H1 (cell line): ENCODE data around the gene ADAMTS14. TPM values are rescaled to one million over a fixed set of nuclear protein-coding genes. Genes with fewer than 3 reads are reported as not detected.

Source experiments
- CTCF ChIA-PET: fragments of 300-600 bp; sonication (Branson Sonifier 250); formaldehyde crosslinking; loops from one replicate; lab custom pipeline; 2021; ENCODE audit not compliant: partially characterized antibody; lab: Charles Lee
- POLR2A ChIA-PET: fragments of 300-600 bp; sonication (Branson Sonifier 250); formaldehyde crosslinking; loops from one replicate; lab custom pipeline; 2021; ENCODE audit warnings: inconsistent platforms; ENCODE audit not compliant: partially characterized antibody; lab: Charles Lee
- DNase-seq, 2 experiments: peaks; one replicate each; pipeline versions ENCODE4 v3.0.0 to v3.0.0-alpha.2; 2010 to 2022; ENCODE audit warnings: low spot score in 2 of 2, low read depth in 1 of 2, mixed read lengths in 1 of 2
- FAIRE-seq: peaks from 2 replicates; lab custom pipeline; 2011; peaks lifted over from hg19 to GRCh38; lab: Jason Lieb, UNC
- H2AFZ ChIP-seq: 2 replicates; pipeline ENCODE4 v1.8.1; 2012; ENCODE audit warnings: low read length, inconsistent platforms
- H2AK5ac ChIP-seq: 2 replicates; pipeline ENCODE4 v1.6.1; 2013; ENCODE audit warnings: low read depth, low read length
- H2BK120ac ChIP-seq: replicated peaks from 2 replicates; pipeline ENCODE3; 2013; ENCODE audit warnings: low read depth, low read length, inconsistent platforms
- H2BK12ac ChIP-seq: 2 replicates; pipeline ENCODE4 v1.6.1; 2013; ENCODE audit warnings: low read depth, low read length
- H2BK15ac ChIP-seq: 2 replicates; pipeline ENCODE4 v1.6.1; 2013; ENCODE audit warnings: low read length
- H2BK20ac ChIP-seq: 2 replicates; pipeline ENCODE4 v1.6.1; 2013; ENCODE audit warnings: low read length
- H2BK5ac ChIP-seq: 2 replicates; pipeline ENCODE4 v1.6.1; 2013; ENCODE audit warnings: low read depth, low read length
- H3K14ac ChIP-seq: 2 replicates; pipeline ENCODE4 v1.6.1; 2013; ENCODE audit warnings: inconsistent platforms; ENCODE audit not compliant: insufficient read length
- H3K18ac ChIP-seq: 2 replicates; pipeline ENCODE4 v1.6.1; 2013; ENCODE audit warnings: low read length; ENCODE audit errors: extremely low read depth
- H3K23ac ChIP-seq: 2 replicates; pipeline ENCODE4 v1.6.1; 2013; ENCODE audit warnings: inconsistent platforms; ENCODE audit not compliant: insufficient read length
- H3K23me2 ChIP-seq: 2 replicates; pipeline ENCODE4 v1.6.1; 2013; ENCODE audit warnings: low read depth, low read length
- H3K27ac ChIP-seq: 2 replicates; pipeline ENCODE4 v1.6.1; 2011; ENCODE audit warnings: low read depth, low read length, inconsistent platforms
- H3K27me3 ChIP-seq, 4 experiments: replicated peaks in 1 of 4; 1 replicate in 1 of 4; 2 replicates in 3 of 4; pipeline versions ENCODE4 v1.6.1 to v1.8.1; 2011 to 2013; ENCODE audit warnings: low read length in 3 of 4, mild to moderate bottlenecking in 3 of 4, inconsistent platforms in 2 of 4, mixed read lengths in 2 of 4, moderate library complexity in 1 of 4; ENCODE audit not compliant: control insufficient read depth in 3 of 4, insufficient read depth in 3 of 4; ENCODE audit errors: extremely low read depth in 1 of 4
- H3K36me3 ChIP-seq, 4 experiments: 2 replicates each; pipeline versions ENCODE4 v1.6.1 to v1.8.1; 2011 to 2013; ENCODE audit warnings: mild to moderate bottlenecking in 4 of 4, low read length in 3 of 4, moderate library complexity in 2 of 4, control low read depth in 1 of 4, inconsistent platforms in 1 of 4; ENCODE audit not compliant: insufficient read depth in 4 of 4, control insufficient read depth in 2 of 4
- H3K4ac ChIP-seq: replicated peaks from 2 replicates; pipeline ENCODE3; 2013; ENCODE audit warnings: low read length, low read depth, mixed read lengths, inconsistent platforms; ENCODE audit not compliant: insufficient read length
- H3K4me1 ChIP-seq, 4 experiments: replicated peaks in 1 of 4; 1 replicate in 1 of 4; 2 replicates in 3 of 4; pipeline versions ENCODE4 v1.6.1 to v1.8.1; 2011 to 2013; ENCODE audit warnings: low read length in 3 of 4, inconsistent platforms in 2 of 4, mixed read lengths in 1 of 4; ENCODE audit not compliant: insufficient read depth in 4 of 4, control insufficient read depth in 3 of 4
- H3K4me2 ChIP-seq, 2 experiments: 2 replicates each; pipeline versions ENCODE4 v1.6.1 to v1.8.1; 2011 to 2013; ENCODE audit warnings: low read depth in 2 of 2, low read length in 2 of 2, control low read depth in 1 of 2, inconsistent platforms in 1 of 2, mild to moderate bottlenecking in 1 of 2; ENCODE audit not compliant: insufficient read depth in 1 of 2
- H3K4me3 ChIP-seq, 4 experiments: fragments of 200-600, 300-600 bp in 1 of 4; sonication (generic), shearing (Covaris generic), sonication (Bioruptor Twin) in 1 of 4; 2 replicates each; pipeline versions ENCODE4 v1.5.1 to v1.8.1; 2011 to 2016; ENCODE audit warnings: low read length in 4 of 4, low read depth in 3 of 4, control low read depth in 2 of 4, inconsistent platforms in 2 of 4, mild to moderate bottlenecking in 2 of 4, mixed read lengths in 1 of 4, moderate library complexity in 1 of 4; ENCODE audit not compliant: insufficient read depth in 2 of 4; ENCODE audit errors: extremely low read depth in 1 of 4
- H3K56ac ChIP-seq: replicated peaks from 2 replicates; pipeline ENCODE3; 2013; ENCODE audit warnings: low read depth, mild to moderate bottlenecking, mixed read lengths, low read length, inconsistent platforms; ENCODE audit not compliant: insufficient read length
- H3K79me1 ChIP-seq: 2 replicates; pipeline ENCODE4 v1.6.1; 2013; ENCODE audit warnings: low read depth, low read length, control low read depth
- H3K79me2 ChIP-seq, 2 experiments: 2 replicates each; pipeline versions ENCODE4 v1.6.1 to v1.8.1; 2012 to 2013; ENCODE audit warnings: low read length in 2 of 2, mild to moderate bottlenecking in 2 of 2, inconsistent platforms in 1 of 2; ENCODE audit not compliant: insufficient read depth in 2 of 2, control insufficient read depth in 1 of 2
- H3K9ac ChIP-seq, 4 experiments: replicated peaks in 1 of 4; 1 replicate in 1 of 4; 2 replicates in 3 of 4; pipeline versions ENCODE4 v1.6.1 to v1.8.1; 2011 to 2013; ENCODE audit warnings: low read depth in 3 of 4, low read length in 3 of 4, control low read depth in 2 of 4, mild to moderate bottlenecking in 2 of 4, moderate library complexity in 2 of 4, inconsistent platforms in 1 of 4; ENCODE audit errors: extremely low read depth in 1 of 4
- H3K9me3 ChIP-seq, 2 experiments: 2 replicates each; pipeline versions ENCODE4 v1.6.1 to v1.8.1; 2012 to 2013; ENCODE audit warnings: mild to moderate bottlenecking in 2 of 2, moderate library complexity in 2 of 2, control low read depth in 1 of 2, inconsistent platforms in 1 of 2, low read depth in 1 of 2, low read length in 1 of 2, mixed read lengths in 1 of 2; ENCODE audit not compliant: insufficient read depth in 2 of 2
- H4K20me1 ChIP-seq, 2 experiments: replicated peaks in 1 of 2; 2 replicates each; pipeline versions ENCODE3 to v1.8.1; 2011 to 2013; ENCODE audit warnings: inconsistent platforms in 2 of 2, low read length in 2 of 2, mild to moderate bottlenecking in 1 of 2; ENCODE audit not compliant: insufficient read depth in 2 of 2, control insufficient read depth in 1 of 2
- H4K5ac ChIP-seq: 2 replicates; pipeline ENCODE4 v1.6.1; 2013; ENCODE audit warnings: low read length, low read depth, mixed read lengths, inconsistent platforms; ENCODE audit not compliant: insufficient read length
- H4K8ac ChIP-seq: 2 replicates; pipeline ENCODE4 v1.8.0; 2013; ENCODE audit warnings: mild to moderate bottlenecking, moderate library complexity, low read length, inconsistent platforms; ENCODE audit not compliant: insufficient read depth; ENCODE audit errors: extremely low read depth
- H4K91ac ChIP-seq: replicated peaks from 2 replicates; pipeline ENCODE3; 2013; ENCODE audit warnings: low read length, mixed read lengths, inconsistent platforms; ENCODE audit not compliant: insufficient read length
- BCL11A ChIP-seq, 2 experiments: IDR thresholded peaks; one replicate each; pipeline ENCODE4 v1.6.1; 2011; ENCODE audit warnings: low read depth in 2 of 2, low read length in 2 of 2, mild to moderate bottlenecking in 2 of 2
- CEBPB ChIP-seq: IDR thresholded peaks from 2 replicates; pipeline ENCODE4 v1.6.1; 2012; ENCODE audit warnings: low read depth, low read length
- CREB1 ChIP-seq: IDR thresholded peaks from 2 replicates; pipeline ENCODE4 v1.6.1; 2012; ENCODE audit warnings: inconsistent platforms
- EP300 ChIP-seq, 2 experiments: IDR thresholded peaks; 1 replicate in 1 of 2; 2 replicates in 1 of 2; pipeline ENCODE4 v1.6.1; 2011 to 2012; ENCODE audit warnings: low read depth in 2 of 2, low read length in 2 of 2, mild to moderate bottlenecking in 2 of 2, borderline replicate concordance in 1 of 2, inconsistent platforms in 1 of 2, moderate library complexity in 1 of 2
- JUND ChIP-seq: IDR thresholded peaks from 2 replicates; pipeline ENCODE4 v1.6.1; 2011; ENCODE audit warnings: mild to moderate bottlenecking, improper control_type of control experiment, low read length
- MAFK ChIP-seq: IDR thresholded peaks from 2 replicates; pipeline ENCODE4 v1.6.1; 2012; ENCODE audit warnings: low read depth, mild to moderate bottlenecking, improper control_type of control experiment, low read length
- MAX ChIP-seq: IDR thresholded peaks from 2 replicates; pipeline ENCODE4 v1.6.1; 2012; ENCODE audit warnings: inconsistent platforms
- NANOG ChIP-seq: IDR thresholded peaks from 2 replicates; pipeline ENCODE4 v1.6.1; 2011; ENCODE audit warnings: low read length, low read depth, mild to moderate bottlenecking, inconsistent platforms; ENCODE audit not compliant: insufficient read depth, poor library complexity, severe bottlenecking
- POLR2A ChIP-seq, 2 experiments: IDR thresholded peaks; 1 replicate in 1 of 2; 2 replicates in 1 of 2; pipeline ENCODE4 v1.6.1; 2011; ENCODE audit warnings: low read depth in 2 of 2, low read length in 2 of 2, mild to moderate bottlenecking in 2 of 2; ENCODE audit errors: control extremely low read depth in 1 of 2
- RAD21 ChIP-seq, 2 experiments: IDR thresholded peaks in 1 of 2; conservative IDR thresholded peaks in 1 of 2; 2 replicates each; pipeline ENCODE4 v1.6.1; 2011; ENCODE audit warnings: low read depth in 2 of 2, low read length in 2 of 2, improper control_type of control experiment in 1 of 2, inconsistent platforms in 1 of 2, mild to moderate bottlenecking in 1 of 2, moderate library complexity in 1 of 2
- RFX5 ChIP-seq: IDR thresholded peaks from 2 replicates; pipeline ENCODE4 v1.6.1; 2011; ENCODE audit warnings: low read depth, low read length, improper control_type of control experiment, borderline replicate concordance
- RNF2 ChIP-seq: fragments of 200-900, 300-1000 bp; sonication (generic); IDR thresholded peaks from 2 replicates; pipeline ENCODE4 v1.7.1; 2016; ENCODE audit warnings: borderline replicate concordance, low read depth, mild to moderate bottlenecking, antibody characterized with exemption, low read length; ENCODE audit not compliant: poor library complexity, severe bottlenecking; ENCODE audit errors: missing control alignments
- SUZ12 ChIP-seq: fragments of 200-600 bp; sonication (generic); IDR thresholded peaks from 2 replicates; pipeline ENCODE4 v1.6.1; 2012; ENCODE audit warnings: mild to moderate bottlenecking, inconsistent platforms, low read length, moderate library complexity, mixed read lengths
- WGBS, 2 experiments: shearing (Covaris generic) in 1 of 2; methylation state at CpG; one replicate each; pipeline versions ENCODE4 v1.1.6 to v1.1.7; 2013 to 2015; ENCODE audit warnings: low lambda C conversion rate in 2 of 2, mixed read lengths in 2 of 2, inconsistent platforms in 1 of 2, low coverage in 1 of 2, missing lambda C conversion rate in 1 of 2; ENCODE audit not compliant: insufficient replicate concordance in 2 of 2, insufficient coverage in 1 of 2, insufficient read length in 1 of 2; ENCODE audit errors: extremely low coverage in 1 of 2, missing lambda C conversion rate in 1 of 2; 5-methylcytosine and 5-hydroxymethylcytosine counted together
- polyA plus RNA-seq, 7 experiments: library from polyadenylated mRNA; depleted of rRNA in 3 of 7; stranded (reverse) in 5 of 7; unstranded in 2 of 7; fragments of >200 nt in 5 of 7; fragments of 200-250 nt in 2 of 7; gene quantifications; 1 replicate in 5 of 7; 2 replicates in 1 of 7; 4 replicates in 1 of 7; pipeline versions ENCODE4 v1.2.1 to v1.2.3, GENCODE V29; 2011 to 2013; ENCODE audit warnings: missing spikeins in 2 of 7, mixed read lengths in 2 of 7
- total RNA-seq: library from RNA; stranded (reverse); fragmentation: NEBNext Ultra II Directional; extraction: Animal tissue kit (Norgen Biotek cat#: 25700); gene quantifications from 2 replicates; pipeline ENCODE4 v1.2.1, GENCODE V29; 2021

Gene ADAMTS14
- total and polyA plus RNA-seq, 2 of the 8 experiments (the other 6 are each of a cell fraction or from before 2014, with no cell fraction given) = 2.0 to 2.3 TPM

- Histone ChIP-seq H3K27me3 (no peaks in the 10 kb centered on the region), H3K79me1 (no peaks in the 10 kb centered on the region), H4K91ac (no peak overlapping the region), H3K27ac (no peak overlapping the region), H2BK120ac (no peak overlapping the region), H3K79me2 (no peaks in the 10 kb centered on the region), H2AK5ac (no peak overlapping the region), H3K23ac (no peak overlapping the region), H3K4me1 (peaks cover 0 to 4% (median 0%) of the 10 kb centered on the region in 4 experiments; a peak in 1 of 7 replicates), H3K9ac (no peak overlapping the region), H3K23me2 (peaks cover 8% of the 10 kb centered on the region; the same call in 1 of the 2 replicates), H3K36me3 (peaks cover 0 to 4% (median 0%) of the 10 kb centered on the region in 4 experiments; a peak in 2 of 8 replicates), H2BK20ac (no peak overlapping the region), H4K8ac (no peak overlapping the region), H2BK12ac (0 out of 2 replicates have a peak overlapping the region, but pooled peaks have one; percentile 27), H4K20me1 (no peaks in the 10 kb centered on the region), H3K9me3 (no peaks in the 10 kb centered on the region), H3K4ac (no peak overlapping the region), H4K5ac (no peak overlapping the region), H3K18ac (no peak overlapping the region), H2AFZ (no peak overlapping the region), H3K4me3 (no peak overlapping the region), H2BK5ac (peak overlapping the region; percentile 60; the same call in 1 of the 2 replicates), H3K4me2 (no peak overlapping the region), H2BK15ac (no peak overlapping the region), H3K56ac (no peak overlapping the region), H3K14ac (no peak overlapping the region)
- WGBS, 2 experiments = 93% methylated on average over 5 of the region's 5 CpGs; no CpG with 5 or more reads in 1 of the 2 experiments
- no peak for TF ChIP-seq CREB1
- no peak for TF ChIP-seq RFX5
- no peak for TF ChIP-seq MAFK
- no peak for TF ChIP-seq NANOG
- TF ChIP-seq POLR2A (IDR thresholded peaks at IDR 0.05; ENCODE audit: control extremely low read depth in 1 of 2, low read depth in 2 of 2, low read length in 2 of 2) = no peak
- TF ChIP-seq SUZ12 = no peak
- no peak for TF ChIP-seq CEBPB
- TF ChIP-seq BCL11A (IDR thresholded peaks at IDR 0.05; ENCODE audit: low read depth in 2 of 2, low read length in 2 of 2) = no peak
- no peak for TF ChIP-seq RAD21 (IDR thresholded peaks at IDR 0.05 in 1 of 2, conservative IDR thresholded peaks at IDR 0.05 in 1 of 2; ENCODE audit: low read depth in 2 of 2, low read length in 2 of 2)
- TF ChIP-seq JUND = no peak
- TF ChIP-seq EP300 (IDR thresholded peaks at IDR 0.05; ENCODE audit: borderline replicate concordance in 1 of 2, low read depth in 2 of 2, low read length in 2 of 2) = no peak
- TF ChIP-seq RNF2 = no peak
- TF ChIP-seq MAX = no peak
- CTCF ChIA-PET = interaction anchor here (0.8 kb wide), 1 partner anchor 35 kb away, joined by 3 read pairs; no protein-coding TSS in a partner anchor
- DNase-seq (no peak), FAIRE-seq (no peak)
- POLR2A ChIA-PET = no interaction called here
Observed at GRCh38 chr10:70704211-70704610, 31.9 kb downstream of the ADAMTS14 start.
